Sigmoid colon (tissue), 7 donors: ENCODE measurements around the gene ALPG. TPM values are rescaled to one million over a fixed set of nuclear protein-coding genes. Genes with fewer than 3 reads are reported as not detected.

ENCODE experiments used
- DNase-seq: peaks from one replicate; pipeline ENCODE4 v3.0.0-alpha.2; 2019
- H3K27ac ChIP-seq, 4 donors: fragments of 200-600 bp; sonication (generic); one replicate each; pipeline ENCODE4 v1.5.1; 2016 to 2019; ENCODE audit warnings: mild to moderate bottlenecking in 1 of 4
- H3K27me3 ChIP-seq, 3 donors: fragments of 200-600 bp; sonication (generic); one replicate each; pipeline ENCODE4 v1.5.1; 2019; ENCODE audit warnings: mild to moderate bottlenecking in 1 of 3
- H3K36me3 ChIP-seq, 4 donors: fragments of 200-600 bp; sonication (generic); one replicate each; pipeline ENCODE4 v1.5.1; 2016 to 2019
- H3K4me1 ChIP-seq, 4 donors: fragments of 200-600 bp; sonication (generic); one replicate each; pipeline ENCODE4 v1.5.1; 2017 to 2019
- H3K4me3 ChIP-seq, 4 donors: fragments of 200-600 bp; sonication (generic); one replicate each; pipeline ENCODE4 v1.5.1; 2017 to 2019; ENCODE audit warnings: mild to moderate bottlenecking in 2 of 4, moderate library complexity in 1 of 4
- H3K9me3 ChIP-seq, 4 donors: fragments of 200-600 bp in 3 of 4; sonication (generic) in 3 of 4; one replicate each; pipeline versions ENCODE4 v1.5.1 to v1.6.1; 2013 to 2019
- EP300 ChIP-seq, 4 donors: sonication (generic); formaldehyde crosslinking; IDR thresholded peaks; one replicate each; pipeline ENCODE4 v1.6.1; 2017; ENCODE audit warnings: antibody characterized with exemption in 4 of 4
- POLR2A ChIP-seq, 2 donors: fragments of 450-650 bp; IDR thresholded peaks; one replicate each; pipeline ENCODE4 v1.6.1; 2016; ENCODE audit warnings: antibody characterized with exemption in 2 of 2, mild to moderate bottlenecking in 2 of 2, moderate library complexity in 2 of 2
- POLR2AphosphoS5 ChIP-seq, 4 donors: sonication (generic); formaldehyde crosslinking; IDR thresholded peaks; one replicate each; pipeline ENCODE4 v1.6.1; 2017; ENCODE audit warnings: antibody characterized with exemption in 4 of 4
- WGBS, 2 donors: extraction: QIAGEN DNeasy Blood & Tissue Kit; methylation state at CpG; one replicate each; pipeline ENCODE4 v1.1.7; 2013; 5-methylcytosine and 5-hydroxymethylcytosine counted together
- intact Hi-C: fragments of 100-400 bp; cut with DNase I; formaldehyde crosslinking; loops from one replicate; pipeline ENCODE4 v1.15.1; 2023
- polyA plus RNA-seq, 3 donors: library from polyadenylated mRNA; stranded (reverse); fragments of 200-250 nt; gene quantifications; one replicate each; pipeline ENCODE4 v1.2.3, GENCODE V29; 2013
- total RNA-seq, 4 donors: library from RNA; depleted of rRNA; stranded (reverse); fragments of >200 nt; gene quantifications; one replicate each; pipeline ENCODE4 v1.1.0, GENCODE V29; 2016
- TF ChIP-seq, protein P1 (sequence below), 4 experiments: fragments of 450-650 bp in 3 of 4; fragments of 200-600 bp in 1 of 4; IDR thresholded peaks; one replicate each; pipeline ENCODE4 v1.5.1; 2016 to 2019; ENCODE audit warnings: antibody characterized with exemption in 4 of 4, mild to moderate bottlenecking in 3 of 4, moderate library complexity in 2 of 4
- donor health status: healthy with polysubstance abuse.
- donor health status: Bipolar disorder and iron deficiency.
- donor health status: healthy.

The ALPG gene
- total and polyA plus RNA-seq, 7 donors: 0.10 TPM; not detected in 6

DNA sequence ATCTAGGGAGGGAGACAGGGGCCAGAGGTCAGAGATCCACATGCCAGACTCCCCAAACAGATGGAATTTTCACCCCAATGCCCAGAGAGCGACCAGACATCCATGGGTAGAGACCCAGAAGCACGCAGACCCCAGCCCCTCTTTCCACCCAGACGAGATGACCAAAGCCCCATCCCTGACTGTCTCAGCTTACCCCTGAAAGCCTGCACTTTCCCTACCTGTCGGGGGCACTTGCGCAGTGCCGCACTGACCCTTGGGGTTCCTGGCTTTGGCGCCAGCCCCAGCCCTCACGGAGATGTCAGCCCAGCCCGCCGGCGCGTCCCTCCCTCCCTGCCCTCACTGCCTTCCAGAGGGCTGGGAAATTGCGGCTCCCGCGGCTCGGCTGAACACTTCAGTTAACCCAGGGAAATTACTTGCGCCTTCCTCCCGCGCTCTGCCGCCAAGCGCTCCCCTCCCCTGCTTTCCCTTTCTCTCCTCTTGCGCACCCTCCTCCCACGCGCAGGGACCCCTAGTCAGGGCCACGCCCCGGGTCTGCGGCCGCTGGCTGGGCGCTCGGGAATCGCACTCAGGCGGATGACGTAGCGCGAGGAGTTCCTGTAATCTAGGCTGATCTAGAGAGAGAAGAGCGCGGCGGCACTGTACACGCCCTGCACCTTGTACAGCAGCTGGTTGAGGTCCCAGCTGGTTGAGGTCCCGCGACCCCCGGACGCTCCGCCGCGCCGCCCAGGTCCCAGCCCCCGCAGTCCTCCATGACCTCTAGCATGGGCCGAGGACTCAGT is 12.0 kb downstream of the ALPG start:
- no peak for TF ChIP-seq POLR2AphosphoS5 (IDR thresholded peaks at IDR 0.05)
- no peak for TF ChIP-seq EP300 (IDR thresholded peaks at IDR 0.05)
- TF ChIP-seq POLR2A (IDR thresholded peaks at IDR 0.05): no peak
- TF ChIP-seq, protein P1, sequence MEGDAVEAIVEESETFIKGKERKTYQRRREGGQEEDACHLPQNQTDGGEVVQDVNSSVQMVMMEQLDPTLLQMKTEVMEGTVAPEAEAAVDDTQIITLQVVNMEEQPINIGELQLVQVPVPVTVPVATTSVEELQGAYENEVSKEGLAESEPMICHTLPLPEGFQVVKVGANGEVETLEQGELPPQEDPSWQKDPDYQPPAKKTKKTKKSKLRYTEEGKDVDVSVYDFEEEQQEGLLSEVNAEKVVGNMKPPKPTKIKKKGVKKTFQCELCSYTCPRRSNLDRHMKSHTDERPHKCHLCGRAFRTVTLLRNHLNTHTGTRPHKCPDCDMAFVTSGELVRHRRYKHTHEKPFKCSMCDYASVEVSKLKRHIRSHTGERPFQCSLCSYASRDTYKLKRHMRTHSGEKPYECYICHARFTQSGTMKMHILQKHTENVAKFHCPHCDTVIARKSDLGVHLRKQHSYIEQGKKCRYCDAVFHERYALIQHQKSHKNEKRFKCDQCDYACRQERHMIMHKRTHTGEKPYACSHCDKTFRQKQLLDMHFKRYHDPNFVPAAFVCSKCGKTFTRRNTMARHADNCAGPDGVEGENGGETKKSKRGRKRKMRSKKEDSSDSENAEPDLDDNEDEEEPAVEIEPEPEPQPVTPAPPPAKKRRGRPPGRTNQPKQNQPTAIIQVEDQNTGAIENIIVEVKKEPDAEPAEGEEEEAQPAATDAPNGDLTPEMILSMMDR (IDR thresholded peaks at IDR 0.05): no peak
- H3K9me3 ChIP-seq: no peaks in the 10 kb centered on the region
- intact Hi-C loops: no loop called here
- H3K4me1 ChIP-seq: peaks cover 0 to 30% (median 22%) of the 10 kb centered on the region in 4 donors
- 3% methylated on average over 49 of the region's 49 CpGs for WGBS, 2 donors
- H3K27me3 ChIP-seq: peaks cover 20 to 78% (median 55%) of the 10 kb centered on the region in 3 donors
- no peak overlapping the region for H3K27ac ChIP-seq
- H3K4me3 ChIP-seq: peak overlapping the region in 3 of 4 donors; percentile 12 to 36 (median 35)
- no peaks in the 10 kb centered on the region for H3K36me3 ChIP-seq
- DNase-seq: peak; percentile 45

DNA sequence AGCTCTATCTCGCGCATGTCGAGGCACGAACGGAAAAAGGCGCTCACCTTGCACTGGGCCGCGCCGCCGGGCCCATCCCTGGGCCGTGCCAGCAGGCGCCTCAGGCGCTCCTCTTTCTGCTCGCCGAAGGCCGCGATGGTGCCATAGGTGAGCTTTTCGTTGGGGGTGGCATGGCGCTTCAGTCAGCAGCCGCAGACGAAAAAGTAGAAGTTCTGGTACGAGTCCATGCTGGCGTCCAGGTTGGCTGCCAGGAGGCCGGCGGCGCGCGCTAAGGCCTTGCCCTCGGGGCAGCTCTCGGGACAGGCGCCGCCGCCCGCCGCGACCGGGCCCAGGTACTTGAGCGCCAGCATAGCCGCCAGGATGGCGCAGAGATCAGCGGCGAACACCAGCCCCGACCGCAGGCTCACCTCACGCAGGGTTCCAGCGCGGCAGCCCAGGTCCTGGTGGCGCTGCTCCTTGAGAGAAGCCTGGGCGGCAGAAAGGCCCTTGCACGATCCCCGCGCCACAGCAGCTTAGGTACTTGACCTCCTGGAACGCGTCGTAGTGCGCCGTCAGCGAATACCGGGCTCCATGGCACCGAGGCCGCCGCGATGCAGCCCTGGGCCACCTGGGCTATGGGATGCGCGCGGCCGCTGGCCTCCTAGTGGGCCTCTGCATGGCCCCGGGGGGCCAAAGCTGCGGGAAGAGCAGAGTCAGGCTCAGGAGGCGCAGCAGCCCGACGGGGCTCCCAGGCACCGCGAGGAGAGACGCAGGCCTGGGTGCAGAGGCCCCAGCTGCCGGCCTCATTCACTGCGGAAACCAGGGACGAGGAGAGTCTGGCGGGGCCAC is 12.8 kb downstream of the ALPG start:
- WGBS, 2 donors: 9 to 10% methylated on average over 79 of the region's 79 CpGs
- peak overlapping the region in 3 of 4 donors; percentile 12 to 36 (median 35) for H3K4me3 ChIP-seq
- no peak overlapping the region for H3K27ac ChIP-seq
- peaks cover 20 to 86% (median 55%) of the 10 kb centered on the region in 3 donors for H3K27me3 ChIP-seq
- no peaks in the 10 kb centered on the region for H3K9me3 ChIP-seq
- no peaks in the 10 kb centered on the region for H3K36me3 ChIP-seq
- H3K4me1 ChIP-seq: peaks cover 0 to 30% (median 22%) of the 10 kb centered on the region in 4 donors
- TF ChIP-seq EP300 (IDR thresholded peaks at IDR 0.05): no peak
- TF ChIP-seq POLR2A (IDR thresholded peaks at IDR 0.05): no peak
- TF ChIP-seq, protein P1 (IDR thresholded peaks at IDR 0.05): no peak
- no peak for TF ChIP-seq POLR2AphosphoS5 (IDR thresholded peaks at IDR 0.05)
- peak; percentile 46 for DNase-seq
- intact Hi-C loops: no loop called here

DNA sequence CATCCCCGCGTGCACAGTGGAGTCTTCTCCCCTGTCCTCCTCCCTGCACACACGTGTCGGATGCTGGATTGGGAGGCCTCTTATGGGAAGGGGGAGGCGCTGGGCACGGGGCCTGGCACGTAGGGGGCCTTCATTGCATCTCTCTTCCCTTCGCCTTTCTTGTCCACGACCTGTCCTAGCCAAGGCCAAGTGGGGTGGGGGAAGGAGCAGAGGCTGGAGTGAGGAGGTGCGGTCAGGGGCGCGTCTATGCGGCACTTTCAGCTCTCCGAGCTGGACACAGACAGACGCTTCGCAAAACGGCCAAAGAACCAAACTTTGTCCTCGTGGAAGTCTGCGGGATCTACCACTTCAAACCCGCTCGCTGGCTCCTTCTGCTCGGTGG is 13.4 kb downstream of the ALPG start:
- Histone ChIP-seq H3K4me3 (no peak overlapping the region), H3K27ac (no peak overlapping the region), H3K4me1 (peaks cover 0 to 30% (median 22%) of the 10 kb centered on the region in 4 donors), H3K9me3 (no peaks in the 10 kb centered on the region), H3K36me3 (no peaks in the 10 kb centered on the region), H3K27me3 (peaks cover 20 to 92% (median 55%) of the 10 kb centered on the region in 3 donors)
- 9 to 19% methylated on average over 22 of the region's 22 CpGs for WGBS, 2 donors
- intact Hi-C loops: no loop called here
- peak; percentile 25 for DNase-seq
- no peak for TF ChIP-seq EP300 (IDR thresholded peaks at IDR 0.05)
- TF ChIP-seq, protein P1 (IDR thresholded peaks at IDR 0.05): no peak
- TF ChIP-seq POLR2AphosphoS5 (IDR thresholded peaks at IDR 0.05): no peak

DNA sequence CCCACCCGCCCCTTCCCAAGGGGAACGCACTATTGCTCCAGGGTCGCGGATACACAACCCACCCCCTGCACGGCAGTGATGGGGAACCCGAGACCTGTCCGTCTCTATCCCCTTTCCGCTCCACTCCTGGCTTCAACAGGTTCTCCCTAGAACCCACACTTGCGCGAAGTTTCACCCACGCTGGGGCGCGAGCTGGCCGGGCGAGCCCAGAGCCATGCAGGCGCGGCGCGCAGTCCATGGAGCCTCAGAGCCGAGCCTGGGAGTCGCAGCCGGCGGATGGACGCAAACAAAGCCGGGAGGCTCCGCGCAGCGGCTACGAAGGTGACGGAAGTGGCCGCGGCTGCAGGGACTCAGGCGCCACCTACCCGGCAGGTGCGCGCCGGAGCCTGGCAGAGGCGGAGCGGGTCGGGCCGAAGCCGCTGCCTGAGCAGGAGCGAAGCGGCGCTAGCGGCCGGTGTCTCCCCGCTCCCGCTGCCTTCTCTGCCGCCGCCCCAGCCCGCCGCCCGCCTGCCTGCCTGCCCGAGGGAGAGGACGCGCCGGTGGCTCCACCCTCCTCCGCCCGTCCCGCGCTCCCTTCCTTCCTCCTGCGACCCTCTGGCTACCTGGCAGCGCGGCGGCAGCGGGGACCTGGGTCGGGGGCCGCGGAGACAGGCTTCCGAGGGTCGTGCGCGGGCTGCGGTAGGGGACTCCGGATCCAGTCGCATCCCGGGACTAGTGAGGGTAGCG is 14.0 kb downstream of the ALPG start:
- H3K36me3 ChIP-seq: no peaks in the 10 kb centered on the region
- no peak overlapping the region for H3K4me3 ChIP-seq
- DNase-seq: no peak
- TF ChIP-seq POLR2AphosphoS5 (IDR thresholded peaks at IDR 0.05) (no peak), POLR2A (IDR thresholded peaks at IDR 0.05) (no peak), EP300 (IDR thresholded peaks at IDR 0.05) (no peak)
- TF ChIP-seq, protein P1 (IDR thresholded peaks at IDR 0.05): no peak
- 2 to 3% methylated on average over 79 of the region's 79 CpGs for WGBS, 2 donors
- peaks cover 0 to 30% (median 22%) of the 10 kb centered on the region in 4 donors for H3K4me1 ChIP-seq
- H3K9me3 ChIP-seq: no peaks in the 10 kb centered on the region
- H3K27ac ChIP-seq: no peak overlapping the region
- H3K27me3 ChIP-seq: peaks cover 20 to 90% (median 55%) of the 10 kb centered on the region in 3 donors
- intact Hi-C loops: no loop called here
